ENCODE measurements around the gene BCAS3. TPM values are rescaled to one million over a fixed set of nuclear protein-coding genes. Genes with fewer than 3 reads are reported as not detected.

The BCAS3 gene
- total RNA-seq, 4 donors from 2014 or later, result 41.0 to 81.4 (median 45.6) TPM

DNA sequence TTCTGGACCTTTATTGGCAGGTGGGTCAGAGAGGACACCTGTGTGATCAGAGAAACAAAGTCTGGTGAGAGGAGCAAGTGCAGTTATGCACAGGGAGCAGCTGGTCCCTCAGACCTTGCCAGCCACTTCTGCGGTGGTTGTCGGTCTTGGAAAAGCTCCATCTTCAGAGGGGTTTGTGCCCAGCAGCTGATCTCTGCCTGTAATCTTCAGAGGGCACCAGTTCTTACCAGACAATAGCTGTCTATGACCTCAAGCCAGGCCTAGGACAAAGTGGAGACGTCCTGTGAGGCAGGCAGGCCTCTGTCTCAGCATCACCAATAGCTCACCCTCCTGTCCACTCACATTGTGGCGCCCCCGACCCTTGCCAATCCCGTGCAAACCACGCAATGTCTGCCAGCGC is 655.5 kb downstream of the BCAS3 start:
- no peak overlapping the region for H3K27ac ChIP-seq
- H3K4me3 ChIP-seq, result no peak overlapping the region
- H3K9me3 ChIP-seq, result no peaks in the 10 kb centered on the region
- no peak for DNase-seq (ENCODE audit: low spot score in 2 of 2)
- 88% methylated on average over 7 of the region's 8 CpGs for WGBS
- TF ChIP-seq POLR2A (IDR thresholded peaks at IDR 0.05), result no peak
- no peak for TF ChIP-seq EP300 (IDR thresholded peaks at IDR 0.05)
- no peak for TF ChIP-seq POLR2AphosphoS5 (IDR thresholded peaks at IDR 0.05)
- TF ChIP-seq, protein P1, sequence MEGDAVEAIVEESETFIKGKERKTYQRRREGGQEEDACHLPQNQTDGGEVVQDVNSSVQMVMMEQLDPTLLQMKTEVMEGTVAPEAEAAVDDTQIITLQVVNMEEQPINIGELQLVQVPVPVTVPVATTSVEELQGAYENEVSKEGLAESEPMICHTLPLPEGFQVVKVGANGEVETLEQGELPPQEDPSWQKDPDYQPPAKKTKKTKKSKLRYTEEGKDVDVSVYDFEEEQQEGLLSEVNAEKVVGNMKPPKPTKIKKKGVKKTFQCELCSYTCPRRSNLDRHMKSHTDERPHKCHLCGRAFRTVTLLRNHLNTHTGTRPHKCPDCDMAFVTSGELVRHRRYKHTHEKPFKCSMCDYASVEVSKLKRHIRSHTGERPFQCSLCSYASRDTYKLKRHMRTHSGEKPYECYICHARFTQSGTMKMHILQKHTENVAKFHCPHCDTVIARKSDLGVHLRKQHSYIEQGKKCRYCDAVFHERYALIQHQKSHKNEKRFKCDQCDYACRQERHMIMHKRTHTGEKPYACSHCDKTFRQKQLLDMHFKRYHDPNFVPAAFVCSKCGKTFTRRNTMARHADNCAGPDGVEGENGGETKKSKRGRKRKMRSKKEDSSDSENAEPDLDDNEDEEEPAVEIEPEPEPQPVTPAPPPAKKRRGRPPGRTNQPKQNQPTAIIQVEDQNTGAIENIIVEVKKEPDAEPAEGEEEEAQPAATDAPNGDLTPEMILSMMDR (IDR thresholded peaks at IDR 0.05), result no peak
- H3K4me1 ChIP-seq, result peaks cover 15% of the 10 kb centered on the region
- no peaks in the 10 kb centered on the region for H3K36me3 ChIP-seq
- H3K27me3 ChIP-seq, result no peaks in the 10 kb centered on the region

DNA sequence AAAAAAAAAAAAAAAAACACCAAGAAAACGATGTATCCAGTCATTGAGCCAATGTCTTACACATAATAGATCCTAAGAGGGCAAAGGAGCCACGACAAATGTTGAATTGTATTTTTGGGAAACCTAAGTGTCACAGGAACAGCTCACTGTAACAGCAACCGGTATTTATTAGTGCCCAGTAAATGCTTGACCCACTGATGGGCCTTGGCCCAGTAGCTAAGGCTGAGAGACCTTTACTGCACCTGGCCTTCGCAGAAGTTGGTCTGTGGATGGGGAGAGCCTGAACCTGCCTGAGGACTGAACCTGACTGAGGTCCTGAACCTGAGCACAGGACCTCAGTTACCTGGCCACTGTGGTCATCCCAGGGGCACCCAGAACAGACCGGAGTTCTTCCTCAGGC is 657.0 kb downstream of the BCAS3 start:
- DNase-seq (ENCODE audit: low spot score in 2 of 2), result no peak
- Histone ChIP-seq H3K27ac (no peak overlapping the region), H3K4me3 (no peak overlapping the region), H3K36me3 (no peaks in the 10 kb centered on the region), H3K9me3 (no peaks in the 10 kb centered on the region), H3K4me1 (peaks cover 15% of the 10 kb centered on the region), H3K27me3 (no peaks in the 10 kb centered on the region)
- TF ChIP-seq POLR2A (IDR thresholded peaks at IDR 0.05) (no peak), EP300 (IDR thresholded peaks at IDR 0.05) (no peak), POLR2AphosphoS5 (IDR thresholded peaks at IDR 0.05) (no peak)
- TF ChIP-seq, protein P1 (IDR thresholded peaks at IDR 0.05), result no peak
- 94% methylated on average over 5 of the region's 5 CpGs for WGBS

DNA sequence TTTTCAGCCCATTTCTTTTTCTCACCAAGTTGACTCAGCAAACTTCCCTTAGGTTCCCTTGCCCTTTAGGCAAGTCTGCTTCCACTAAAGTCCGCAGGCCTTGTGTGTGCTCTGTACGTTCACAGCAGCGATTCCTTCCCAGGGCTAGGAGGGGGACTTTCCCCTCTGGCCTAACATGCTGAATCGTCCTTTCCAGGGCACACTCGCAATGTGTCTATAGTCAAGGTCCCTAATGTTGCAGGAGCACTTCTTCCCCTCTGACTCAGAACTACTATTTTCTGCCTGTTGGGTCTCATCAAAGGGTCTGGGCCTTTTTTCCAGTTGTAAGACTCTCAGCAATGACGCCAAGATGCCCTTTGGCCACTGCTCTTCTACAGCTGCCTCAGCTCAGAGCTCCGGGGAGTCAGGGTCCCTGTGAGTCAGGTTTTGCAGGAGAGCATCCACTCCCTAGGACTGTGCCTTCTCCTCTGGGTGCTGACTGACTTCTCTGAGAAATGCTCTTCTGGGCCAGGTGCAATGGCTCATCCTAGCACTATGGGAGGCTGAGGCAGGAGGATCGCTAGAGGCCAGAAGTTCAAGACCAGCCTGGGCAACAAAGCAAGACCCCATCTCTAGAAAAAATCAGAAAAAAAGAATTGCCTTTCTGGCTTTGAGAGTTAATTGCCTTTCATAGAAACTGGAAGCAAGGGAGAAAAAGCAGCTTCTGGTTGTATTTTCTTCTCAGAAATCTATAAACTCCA is 657.6 kb downstream of the BCAS3 start:
- Histone ChIP-seq H3K27ac (no peak overlapping the region), H3K27me3 (no peaks in the 10 kb centered on the region), H3K9me3 (no peaks in the 10 kb centered on the region), H3K4me1 (peaks cover 15% of the 10 kb centered on the region), H3K4me3 (no peak overlapping the region), H3K36me3 (no peaks in the 10 kb centered on the region)
- WGBS, result 87% methylated on average over 8 of the region's 8 CpGs
- DNase-seq (ENCODE audit: low spot score in 2 of 2), result no peak
- no peak for TF ChIP-seq POLR2AphosphoS5 (IDR thresholded peaks at IDR 0.05)
- TF ChIP-seq POLR2A (IDR thresholded peaks at IDR 0.05), result no peak
- no peak for TF ChIP-seq EP300 (IDR thresholded peaks at IDR 0.05)
- TF ChIP-seq, protein P1 (IDR thresholded peaks at IDR 0.05), result no peak

DNA sequence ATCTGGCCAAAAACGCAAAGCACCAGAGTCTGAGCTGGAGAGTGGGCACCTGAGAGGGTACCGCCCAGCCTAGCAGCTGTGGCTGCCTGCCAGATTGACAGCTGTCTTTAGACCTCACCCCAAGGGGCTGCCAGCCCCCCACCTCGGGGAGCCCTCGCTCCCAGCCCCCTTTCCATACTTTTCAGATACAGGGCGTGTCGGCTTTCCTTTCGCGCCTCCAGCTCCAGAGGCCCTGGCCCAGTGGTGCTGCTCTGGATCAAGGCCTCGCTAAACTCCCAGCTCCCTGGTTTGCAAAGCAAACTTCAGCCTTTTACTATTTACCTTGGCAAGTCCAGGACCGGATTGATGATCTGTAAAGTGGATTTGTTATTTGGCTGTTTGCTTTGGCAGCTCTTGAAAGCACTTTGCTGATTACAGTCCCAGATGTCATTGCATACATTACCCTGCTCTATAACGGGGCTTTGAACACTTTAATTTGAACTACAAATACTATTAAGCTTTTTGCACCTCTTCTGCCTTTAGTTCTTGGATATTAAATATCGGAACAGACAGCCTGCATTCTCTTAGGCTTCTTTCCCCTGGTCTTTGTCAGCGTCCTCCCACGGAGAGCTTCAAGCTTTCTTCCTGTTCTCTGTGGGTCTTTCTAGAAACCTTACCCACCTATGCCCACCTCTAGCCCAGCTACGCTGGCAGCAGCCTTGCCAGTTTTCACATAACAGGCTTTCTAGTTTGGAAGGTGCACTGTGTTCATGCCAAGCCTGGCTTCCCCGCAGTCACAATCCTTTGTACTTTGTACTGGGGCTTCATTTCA is 658.4 kb downstream of the BCAS3 start:
- peaks cover 14% of the 10 kb centered on the region for H3K4me1 ChIP-seq
- DNase-seq (ENCODE audit: low spot score in 2 of 2), result no peak
- no peak for TF ChIP-seq POLR2A (IDR thresholded peaks at IDR 0.05)
- no peak for TF ChIP-seq POLR2AphosphoS5 (IDR thresholded peaks at IDR 0.05)
- no peak for TF ChIP-seq EP300 (IDR thresholded peaks at IDR 0.05)
- TF ChIP-seq, protein P1 (IDR thresholded peaks at IDR 0.05), result no peak

DNA sequence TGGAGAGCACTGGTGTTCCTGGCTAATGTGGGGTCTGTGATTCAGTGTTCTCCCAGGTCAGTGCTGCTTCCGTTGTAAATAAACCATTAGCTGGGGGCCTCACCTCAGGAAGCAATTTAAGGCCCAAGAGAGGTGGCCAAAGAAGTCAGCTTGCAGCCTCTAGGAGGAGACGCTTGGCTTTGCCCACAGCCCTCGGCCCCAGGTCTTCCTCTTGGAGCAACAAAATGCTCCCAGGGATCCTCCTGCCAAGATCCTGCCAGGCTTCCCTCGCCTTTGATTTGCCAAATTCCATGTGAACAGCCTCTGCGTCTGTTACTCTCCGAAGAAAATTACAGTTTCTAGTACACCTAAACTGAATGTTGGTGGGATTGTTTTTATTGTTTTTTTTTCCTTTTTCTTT is 659.6 kb downstream of the BCAS3 start:
- 70% methylated on average over 6 of the region's 6 CpGs for WGBS
- Histone ChIP-seq H3K27me3 (no peaks in the 10 kb centered on the region), H3K36me3 (no peaks in the 10 kb centered on the region), H3K27ac (no peak overlapping the region), H3K9me3 (no peaks in the 10 kb centered on the region), H3K4me3 (no peak overlapping the region), H3K4me1 (peaks cover 1% of the 10 kb centered on the region)
- DNase-seq (ENCODE audit: low spot score in 2 of 2), result no peak
- TF ChIP-seq POLR2A (IDR thresholded peaks at IDR 0.05) (no peak), POLR2AphosphoS5 (IDR thresholded peaks at IDR 0.05) (no peak), EP300 (IDR thresholded peaks at IDR 0.05) (no peak)
- TF ChIP-seq, protein P1 (IDR thresholded peaks at IDR 0.05), result no peak

More for the DNA sequence above, 658.4 kb downstream of the BCAS3 start:
- Histone ChIP-seq H3K27ac (no peak overlapping the region), H3K4me3 (no peak overlapping the region), H3K9me3 (no peaks in the 10 kb centered on the region), H3K36me3 (no peaks in the 10 kb centered on the region), H3K27me3 (no peaks in the 10 kb centered on the region)
- WGBS, result 66% methylated on average over 16 of the region's 16 CpGs
